H1 (cell line): ENCODE data around the gene DOCK9. TPM values are rescaled to one million over a fixed set of nuclear protein-coding genes. Genes with fewer than 3 reads are reported as not detected.

Source experiments
- SP1 ChIP-seq: IDR thresholded peaks from 2 replicates; pipeline ENCODE4 v1.6.1; 2011; ENCODE audit warnings: low read depth, low read length
- polyA plus RNA-seq, 7 experiments: library from polyadenylated mRNA; depleted of rRNA in 3 of 7; stranded (reverse) in 5 of 7; unstranded in 2 of 7; fragments of >200 nt in 5 of 7; fragments of 200-250 nt in 2 of 7; gene quantifications; 1 replicate in 5 of 7; 2 replicates in 1 of 7; 4 replicates in 1 of 7; pipeline versions ENCODE4 v1.2.1 to v1.2.3, GENCODE V29; 2011 to 2013; ENCODE audit warnings: missing spikeins in 2 of 7, mixed read lengths in 2 of 7
- total RNA-seq: library from RNA; stranded (reverse); fragmentation: NEBNext Ultra II Directional; extraction: Animal tissue kit (Norgen Biotek cat#: 25700); gene quantifications from 2 replicates; pipeline ENCODE4 v1.2.1, GENCODE V29; 2021
- TF ChIP-seq, protein P1 (sequence below): fragments of 300-600 bp; sonication (generic); IDR thresholded peaks from 2 replicates; pipeline ENCODE4 v1.7.1; 2012; ENCODE audit warnings: low read length, moderate library complexity, mild to moderate bottlenecking, inconsistent platforms; ENCODE audit not compliant: insufficient replicate concordance
- TF ChIP-seq, protein P2 (sequence below): IDR thresholded peaks from 2 replicates; pipeline ENCODE4 v1.6.1; 2012; ENCODE audit warnings: inconsistent platforms

DOCK9 gene
- total and polyA plus RNA-seq, 2 of the 8 experiments (the other 6 are each of a cell fraction or from before 2014, with no cell fraction given): 21.6 to 31.5 TPM

DNA sequence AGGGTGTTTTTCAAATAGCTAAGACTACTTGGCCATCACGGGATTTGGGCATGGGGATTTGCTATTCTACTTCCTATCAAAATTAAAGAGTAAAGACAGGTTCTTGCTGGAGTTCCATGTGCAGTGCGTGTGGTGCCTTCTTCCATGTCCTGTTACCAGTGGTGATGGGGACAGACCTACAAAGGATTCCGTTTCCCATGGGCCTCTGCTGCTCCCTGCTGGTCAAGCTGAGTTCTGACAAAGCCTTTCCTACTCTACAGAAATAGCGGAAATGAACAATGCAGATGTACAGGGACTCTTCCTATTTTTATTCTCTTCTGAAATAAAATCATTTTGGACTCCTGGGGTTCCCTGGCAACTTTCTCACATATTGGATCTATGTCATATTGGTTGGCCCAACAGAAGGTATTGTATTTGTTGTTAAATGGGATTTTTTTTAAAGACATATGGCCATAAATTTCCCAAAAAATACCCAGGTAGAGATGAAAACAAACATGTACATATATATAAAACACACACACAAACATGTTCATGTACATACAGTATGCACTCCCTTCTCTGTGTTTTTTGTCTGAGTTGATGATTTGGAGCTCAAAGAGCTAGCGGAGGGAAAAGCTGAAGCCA, 134.9 kb downstream of the DOCK9 start (continued):
- TF ChIP-seq, protein P1, sequence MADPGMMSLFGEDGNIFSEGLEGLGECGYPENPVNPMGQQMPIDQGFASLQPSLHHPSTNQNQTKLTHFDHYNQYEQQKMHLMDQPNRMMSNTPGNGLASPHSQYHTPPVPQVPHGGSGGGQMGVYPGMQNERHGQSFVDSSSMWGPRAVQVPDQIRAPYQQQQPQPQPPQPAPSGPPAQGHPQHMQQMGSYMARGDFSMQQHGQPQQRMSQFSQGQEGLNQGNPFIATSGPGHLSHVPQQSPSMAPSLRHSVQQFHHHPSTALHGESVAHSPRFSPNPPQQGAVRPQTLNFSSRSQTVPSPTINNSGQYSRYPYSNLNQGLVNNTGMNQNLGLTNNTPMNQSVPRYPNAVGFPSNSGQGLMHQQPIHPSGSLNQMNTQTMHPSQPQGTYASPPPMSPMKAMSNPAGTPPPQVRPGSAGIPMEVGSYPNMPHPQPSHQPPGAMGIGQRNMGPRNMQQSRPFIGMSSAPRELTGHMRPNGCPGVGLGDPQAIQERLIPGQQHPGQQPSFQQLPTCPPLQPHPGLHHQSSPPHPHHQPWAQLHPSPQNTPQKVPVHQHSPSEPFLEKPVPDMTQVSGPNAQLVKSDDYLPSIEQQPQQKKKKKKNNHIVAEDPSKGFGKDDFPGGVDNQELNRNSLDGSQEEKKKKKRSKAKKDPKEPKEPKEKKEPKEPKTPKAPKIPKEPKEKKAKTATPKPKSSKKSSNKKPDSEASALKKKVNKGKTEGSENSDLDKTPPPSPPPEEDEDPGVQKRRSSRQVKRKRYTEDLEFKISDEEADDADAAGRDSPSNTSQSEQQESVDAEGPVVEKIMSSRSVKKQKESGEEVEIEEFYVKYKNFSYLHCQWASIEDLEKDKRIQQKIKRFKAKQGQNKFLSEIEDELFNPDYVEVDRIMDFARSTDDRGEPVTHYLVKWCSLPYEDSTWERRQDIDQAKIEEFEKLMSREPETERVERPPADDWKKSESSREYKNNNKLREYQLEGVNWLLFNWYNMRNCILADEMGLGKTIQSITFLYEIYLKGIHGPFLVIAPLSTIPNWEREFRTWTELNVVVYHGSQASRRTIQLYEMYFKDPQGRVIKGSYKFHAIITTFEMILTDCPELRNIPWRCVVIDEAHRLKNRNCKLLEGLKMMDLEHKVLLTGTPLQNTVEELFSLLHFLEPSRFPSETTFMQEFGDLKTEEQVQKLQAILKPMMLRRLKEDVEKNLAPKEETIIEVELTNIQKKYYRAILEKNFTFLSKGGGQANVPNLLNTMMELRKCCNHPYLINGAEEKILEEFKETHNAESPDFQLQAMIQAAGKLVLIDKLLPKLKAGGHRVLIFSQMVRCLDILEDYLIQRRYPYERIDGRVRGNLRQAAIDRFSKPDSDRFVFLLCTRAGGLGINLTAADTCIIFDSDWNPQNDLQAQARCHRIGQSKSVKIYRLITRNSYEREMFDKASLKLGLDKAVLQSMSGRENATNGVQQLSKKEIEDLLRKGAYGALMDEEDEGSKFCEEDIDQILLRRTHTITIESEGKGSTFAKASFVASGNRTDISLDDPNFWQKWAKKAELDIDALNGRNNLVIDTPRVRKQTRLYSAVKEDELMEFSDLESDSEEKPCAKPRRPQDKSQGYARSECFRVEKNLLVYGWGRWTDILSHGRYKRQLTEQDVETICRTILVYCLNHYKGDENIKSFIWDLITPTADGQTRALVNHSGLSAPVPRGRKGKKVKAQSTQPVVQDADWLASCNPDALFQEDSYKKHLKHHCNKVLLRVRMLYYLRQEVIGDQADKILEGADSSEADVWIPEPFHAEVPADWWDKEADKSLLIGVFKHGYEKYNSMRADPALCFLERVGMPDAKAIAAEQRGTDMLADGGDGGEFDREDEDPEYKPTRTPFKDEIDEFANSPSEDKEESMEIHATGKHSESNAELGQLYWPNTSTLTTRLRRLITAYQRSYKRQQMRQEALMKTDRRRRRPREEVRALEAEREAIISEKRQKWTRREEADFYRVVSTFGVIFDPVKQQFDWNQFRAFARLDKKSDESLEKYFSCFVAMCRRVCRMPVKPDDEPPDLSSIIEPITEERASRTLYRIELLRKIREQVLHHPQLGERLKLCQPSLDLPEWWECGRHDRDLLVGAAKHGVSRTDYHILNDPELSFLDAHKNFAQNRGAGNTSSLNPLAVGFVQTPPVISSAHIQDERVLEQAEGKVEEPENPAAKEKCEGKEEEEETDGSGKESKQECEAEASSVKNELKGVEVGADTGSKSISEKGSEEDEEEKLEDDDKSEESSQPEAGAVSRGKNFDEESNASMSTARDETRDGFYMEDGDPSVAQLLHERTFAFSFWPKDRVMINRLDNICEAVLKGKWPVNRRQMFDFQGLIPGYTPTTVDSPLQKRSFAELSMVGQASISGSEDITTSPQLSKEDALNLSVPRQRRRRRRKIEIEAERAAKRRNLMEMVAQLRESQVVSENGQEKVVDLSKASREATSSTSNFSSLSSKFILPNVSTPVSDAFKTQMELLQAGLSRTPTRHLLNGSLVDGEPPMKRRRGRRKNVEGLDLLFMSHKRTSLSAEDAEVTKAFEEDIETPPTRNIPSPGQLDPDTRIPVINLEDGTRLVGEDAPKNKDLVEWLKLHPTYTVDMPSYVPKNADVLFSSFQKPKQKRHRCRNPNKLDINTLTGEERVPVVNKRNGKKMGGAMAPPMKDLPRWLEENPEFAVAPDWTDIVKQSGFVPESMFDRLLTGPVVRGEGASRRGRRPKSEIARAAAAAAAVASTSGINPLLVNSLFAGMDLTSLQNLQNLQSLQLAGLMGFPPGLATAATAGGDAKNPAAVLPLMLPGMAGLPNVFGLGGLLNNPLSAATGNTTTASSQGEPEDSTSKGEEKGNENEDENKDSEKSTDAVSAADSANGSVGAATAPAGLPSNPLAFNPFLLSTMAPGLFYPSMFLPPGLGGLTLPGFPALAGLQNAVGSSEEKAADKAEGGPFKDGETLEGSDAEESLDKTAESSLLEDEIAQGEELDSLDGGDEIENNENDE: no peak
- no peak for TF ChIP-seq SP1
- TF ChIP-seq, protein P2, sequence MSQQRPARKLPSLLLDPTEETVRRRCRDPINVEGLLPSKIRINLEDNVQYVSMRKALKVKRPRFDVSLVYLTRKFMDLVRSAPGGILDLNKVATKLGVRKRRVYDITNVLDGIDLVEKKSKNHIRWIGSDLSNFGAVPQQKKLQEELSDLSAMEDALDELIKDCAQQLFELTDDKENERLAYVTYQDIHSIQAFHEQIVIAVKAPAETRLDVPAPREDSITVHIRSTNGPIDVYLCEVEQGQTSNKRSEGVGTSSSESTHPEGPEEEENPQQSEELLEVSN: no peak
